ENCODE measurements around the gene PLXNA2.

Gene PLXNA2

GRCh38 chr1:208239473-208240381 lies 4.5 kb downstream of the PLXNA2 start:
- DNase-seq = no peak

GRCh38 chr1:208238710-208239472 lies 5.3 kb downstream of the PLXNA2 start:
- peak; percentile 29 for DNase-seq

GRCh38 chr1:208237241-208237640 lies 6.9 kb downstream of the PLXNA2 start:
- no peak for DNase-seq

- peak; percentile 9 for DNase-seq
These were observed 8.0 kb downstream of the PLXNA2 start for GRCh38 chr1:208235982-208236761.

GRCh38 chr1:208235356-208235981 lies 8.7 kb downstream of the PLXNA2 start:
- DNase-seq = no peak

- DNase-seq = no peak
These were observed 9.5 kb downstream of the PLXNA2 start for GRCh38 chr1:208234721-208235120.

- DNase-seq = no peak
These were observed 10.2 kb downstream of the PLXNA2 start for GRCh38 chr1:208233978-208234377.

DNA sequence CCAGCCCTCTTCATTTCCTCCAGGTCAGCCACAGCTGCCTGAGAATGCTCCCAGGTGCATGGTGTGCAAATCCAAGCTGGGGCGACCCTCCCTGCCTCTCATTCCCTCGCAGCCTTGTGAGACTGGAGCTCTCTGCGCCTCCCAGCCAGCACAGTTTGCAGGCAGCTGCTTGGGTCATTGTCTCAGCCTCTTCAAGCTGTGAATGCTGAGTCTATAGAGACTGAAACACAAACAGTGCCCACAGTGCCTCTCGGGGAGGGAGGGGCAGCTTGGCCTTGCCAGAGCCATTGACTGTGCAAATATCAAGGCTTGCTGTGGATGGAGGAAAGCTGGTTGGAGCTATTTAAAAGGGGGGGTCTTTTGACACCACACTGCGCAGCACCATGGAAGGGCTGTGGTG lies 10.6 kb downstream of the PLXNA2 start:
- DNase-seq = no peak

DNA sequence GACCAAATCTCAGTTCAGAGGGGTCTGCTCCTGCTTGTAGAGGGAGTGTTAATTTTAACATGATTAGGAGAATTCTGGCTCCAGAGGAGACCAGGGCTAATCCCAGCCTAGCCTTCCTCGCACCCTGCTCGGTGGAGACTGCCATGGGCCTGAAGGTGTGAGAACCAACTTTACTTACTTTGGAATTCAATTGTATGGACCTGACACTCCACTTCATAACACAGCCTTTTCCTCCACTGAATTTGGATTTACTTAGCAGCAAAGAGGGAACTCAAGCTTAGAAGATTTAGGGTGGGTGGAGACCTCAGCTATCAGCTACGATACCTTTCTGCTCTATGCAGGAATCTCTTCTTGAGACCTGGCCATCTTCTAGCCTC lies 11.5 kb downstream of the PLXNA2 start:
- no peak for DNase-seq

DNA sequence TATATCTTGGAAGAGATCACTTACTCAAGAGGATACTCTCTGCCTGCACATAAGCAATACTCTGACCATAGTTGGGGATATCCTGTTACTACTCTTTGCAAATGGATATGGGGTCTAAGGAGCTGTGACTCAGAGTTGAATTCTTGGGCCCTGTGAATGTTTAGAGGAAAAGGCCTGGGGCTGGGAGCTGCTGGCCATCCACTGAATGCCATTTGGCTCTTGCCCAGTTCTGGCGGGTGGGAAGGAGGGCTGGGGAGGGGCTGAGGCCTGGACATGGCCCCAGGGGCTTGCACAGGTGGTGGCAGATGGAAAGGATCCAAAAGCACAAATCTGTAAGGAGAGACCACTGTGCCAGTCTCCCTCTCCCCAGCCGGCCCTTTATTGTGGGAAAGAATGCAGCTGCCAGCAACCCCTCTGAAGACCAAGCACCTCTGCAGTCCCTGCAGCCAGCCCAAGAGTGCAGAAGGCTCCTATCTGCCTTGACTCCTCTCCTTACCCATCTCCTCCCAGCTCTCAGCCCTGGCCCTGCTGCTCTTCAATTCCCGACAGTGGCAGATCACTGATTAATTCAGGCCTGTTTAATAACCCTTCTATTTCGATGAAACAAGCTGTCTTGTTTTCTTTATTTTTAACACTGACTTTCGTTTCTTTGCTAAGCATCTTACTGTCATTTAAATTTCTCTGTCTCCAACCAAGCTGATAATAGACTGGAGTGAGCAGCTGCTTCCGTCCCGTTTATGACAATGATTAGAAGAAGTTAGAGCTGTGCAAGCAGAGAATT lies 12.1 kb downstream of the PLXNA2 start:
- DNase-seq = no peak

- no peak for DNase-seq
These were observed 13.3 kb downstream of the PLXNA2 start for GRCh38 chr1:208230668-208231529.

DNA sequence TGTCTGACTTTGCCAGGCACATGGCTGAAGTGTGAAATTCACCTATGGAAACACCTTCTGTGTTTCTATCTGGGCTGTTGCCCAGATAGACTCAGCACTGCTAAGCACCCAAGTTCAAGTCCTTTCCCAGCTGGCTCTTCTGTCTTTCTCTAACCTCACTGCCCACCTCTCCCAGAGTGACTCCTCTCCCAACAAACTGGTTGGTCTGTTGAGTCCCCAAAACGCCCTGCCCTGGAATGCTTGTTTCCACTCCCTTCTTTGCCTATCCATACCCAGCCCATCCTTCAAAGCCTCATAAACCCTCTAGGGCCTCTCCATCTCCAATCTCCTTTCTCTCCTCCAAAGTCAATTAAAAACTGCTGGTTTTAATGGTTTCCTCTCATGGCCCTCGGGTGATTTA lies 15.6 kb downstream of the PLXNA2 start:
- DNase-seq = no peak

DNA sequence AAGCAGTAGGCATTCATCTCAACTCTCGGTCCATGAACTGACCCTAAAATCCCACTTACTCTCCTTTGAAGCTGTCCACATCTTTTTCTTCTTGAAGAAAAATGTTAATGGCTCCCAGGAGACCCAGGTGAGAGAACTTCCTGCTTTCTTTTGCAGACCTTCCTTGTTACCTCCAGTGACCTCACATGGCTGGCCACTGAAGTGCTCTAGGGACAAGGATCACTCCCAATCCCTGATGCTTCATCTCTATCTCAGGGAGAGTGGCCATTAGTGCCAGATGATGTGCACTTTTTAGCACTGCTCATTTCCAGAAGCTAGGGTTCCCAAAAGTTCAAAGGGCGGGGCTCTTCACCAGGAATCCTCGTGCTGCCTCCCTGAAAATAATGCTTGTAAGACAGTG lies 16.2 kb downstream of the PLXNA2 start:
- no peak for DNase-seq

- DNase-seq = no peak
These were observed 16.8 kb downstream of the PLXNA2 start for GRCh38 chr1:208227366-208227765.

GRCh38 chr1:208225954-208226937 lies 17.9 kb downstream of the PLXNA2 start:
- no peak for DNase-seq

DNA sequence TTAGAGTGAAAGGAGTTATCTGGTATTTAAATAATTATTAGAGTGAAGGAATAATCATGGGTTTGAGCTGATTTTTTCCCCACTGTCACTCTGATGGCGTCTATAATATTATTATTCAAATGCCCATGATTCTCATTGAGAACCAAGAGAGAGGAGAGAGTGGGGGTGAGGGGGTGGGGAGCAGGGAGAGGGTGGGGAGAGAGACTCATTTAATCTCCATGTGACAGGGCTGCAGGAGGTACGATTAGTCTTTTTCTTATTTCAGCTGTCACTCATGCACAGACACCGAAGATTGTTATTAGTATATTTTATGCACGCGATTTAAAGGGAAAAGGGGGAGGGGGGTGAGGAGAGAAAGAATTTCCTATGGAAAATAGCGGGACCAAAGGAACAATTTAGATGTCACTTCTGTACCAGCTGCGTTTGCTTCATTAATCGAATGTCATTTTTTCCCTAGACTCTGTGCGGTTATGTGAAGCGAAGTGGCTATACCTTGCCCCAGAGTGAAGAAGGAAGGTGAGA lies 19.9 kb downstream of the PLXNA2 start:
- no peak for DNase-seq

- DNase-seq = no peak
These were observed 21.0 kb downstream of the PLXNA2 start for GRCh38 chr1:208223136-208223535.

GRCh38 chr1:208222376-208223126 lies 21.6 kb downstream of the PLXNA2 start:
- DNase-seq = no peak

- DNase-seq = no peak
These were observed 22.9 kb downstream of the PLXNA2 start for GRCh38 chr1:208221291-208221622.
